PC-9 (cell line): Measurements from ENCODE around the gene CELSR2. TPM values are rescaled to one million over a fixed set of nuclear protein-coding genes. Genes with fewer than 3 reads are reported as not detected.
A peak's percentile ranks its signal among the peaks of the same experiment; 100 is the strongest.

Experiments used
- BruUV-seq: library from RNA; stranded (reverse); fragments of 400-500 nt; replicated peaks from 2 replicates; lab custom pipeline; 2021; lab: Mats Ljungman, UMichigan
- CTCF ChIA-PET: fragments of 300-600 bp; sonication (Branson Sonifier 250); formaldehyde crosslinking; loops from one replicate; lab custom pipeline; 2022; ENCODE audit warnings: antibody characterized with exemption; lab: Charles Lee
- POLR2A ChIA-PET: fragments of 300-600 bp; sonication (Branson Sonifier 250); formaldehyde crosslinking; loops from one replicate; lab custom pipeline; 2022; ENCODE audit warnings: antibody characterized with exemption; ENCODE audit not compliant: unreplicated experiment; lab: Charles Lee
- DNase-seq, 2 experiments: peaks; one replicate each; pipeline versions ENCODE4 v3.0.0 to v3.0.0-alpha.2; 2015 to 2022; ENCODE audit warnings: mixed read lengths in 1 of 2
- H2AFZ ChIP-seq: fragments of 200-600 bp; sonication (generic); 2 replicates; pipeline ENCODE4 v1.8.1; 2017; ENCODE audit warnings: antibody characterized with exemption
- H3F3A ChIP-seq: fragments of 200-600 bp; sonication (generic); 2 replicates; pipeline ENCODE4 v1.8.1; 2017; ENCODE audit warnings: antibody characterized with exemption, mild to moderate bottlenecking, low read depth; ENCODE audit not compliant: insufficient read depth
- H3K27ac ChIP-seq: fragments of 200-600 bp; sonication (generic); 2 replicates; pipeline ENCODE4 v1.6.1; 2016; ENCODE audit warnings: mixed run types
- H3K27me3 ChIP-seq: fragments of 200-600 bp; sonication (generic); 2 replicates; pipeline ENCODE4 v1.6.1; 2016; ENCODE audit warnings: low read depth, mixed run types; ENCODE audit not compliant: insufficient read depth
- H3K36me3 ChIP-seq: fragments of 200-600 bp; sonication (generic); 2 replicates; pipeline ENCODE4 v1.6.1; 2016; ENCODE audit warnings: low read depth, mixed run types
- H3K4me1 ChIP-seq: fragments of 200-600 bp; sonication (generic); replicated peaks from 2 replicates; pipeline ENCODE4 v1.6.1; 2016; ENCODE audit warnings: mixed run types; ENCODE audit not compliant: insufficient read depth
- H3K4me2 ChIP-seq: fragments of 200-600 bp; sonication (generic); 2 replicates; pipeline ENCODE4 v1.6.1; 2017; ENCODE audit warnings: mixed run types
- H3K4me3 ChIP-seq: fragments of 200-600 bp; sonication (generic); 2 replicates; pipeline ENCODE4 v1.6.1; 2016; ENCODE audit warnings: mixed run types
- H3K79me2 ChIP-seq: fragments of 200-600 bp; sonication (generic); 2 replicates; pipeline ENCODE4 v1.6.1; 2017; ENCODE audit warnings: low read depth, mixed run types
- H3K9me2 ChIP-seq: fragments of 200-600 bp; sonication (generic); 2 replicates; pipeline ENCODE4 v1.8.1; 2017; ENCODE audit warnings: mild to moderate bottlenecking; ENCODE audit not compliant: insufficient read depth
- H3K9me3 ChIP-seq: fragments of 200-600 bp; sonication (generic); 2 replicates; pipeline ENCODE4 v1.8.1; 2016; ENCODE audit warnings: low read depth; ENCODE audit not compliant: insufficient read depth
- H4K20me1 ChIP-seq: fragments of 200-600 bp; sonication (generic); 2 replicates; pipeline ENCODE4 v1.8.1; 2017; ENCODE audit not compliant: insufficient read depth
- CTCF ChIP-seq: fragments of 200-600 bp; sonication (generic); conservative IDR thresholded peaks from 2 replicates; pipeline ENCODE4 v1.6.1; 2017; ENCODE audit warnings: mixed run types, antibody characterized with exemption, mild to moderate bottlenecking, moderate library complexity
- EZH2 ChIP-seq: fragments of 200-600 bp; sonication (generic); IDR thresholded peaks from 2 replicates; pipeline ENCODE4 v1.8.0; 2017; ENCODE audit warnings: antibody characterized with exemption, low read depth
- intact Hi-C: fragments of 100-400 bp; cut with micrococcal nuclease; formaldehyde crosslinking; loops from one replicate; pipeline ENCODE4 v1.10.0; 2022; ENCODE audit not compliant: unreplicated experiment
- total RNA-seq: library from RNA; stranded (reverse); gene quantifications from 2 replicates; pipeline ENCODE4 v1.2.3, GENCODE V29; 2021

CELSR2 gene
- total RNA-seq, 1 experiment from 2014 or later: 19.5 TPM

GRCh38 chr1:109257682-109258421 is 8.5 kb downstream of the CELSR2 start:
- TF ChIP-seq EZH2: no peak
- no peak for TF ChIP-seq CTCF
- no peaks in the 10 kb centered on the region for H4K20me1 ChIP-seq
- no peak overlapping the region for H2AFZ ChIP-seq
- H3K4me3 ChIP-seq: no peak overlapping the region
- no peaks in the 10 kb centered on the region for H3K79me2 ChIP-seq
- CTCF ChIA-PET: interaction anchor here (0.6 kb wide), 1 partner anchor 17 kb away, joined by 3 read pairs; no protein-coding TSS in a partner anchor
- POLR2A ChIA-PET: interaction anchor here (0.6 kb wide), 1 partner anchor 8 kb away, joined by 3 read pairs; the partner anchor contains the start of gene CELSR2
- peak overlapping the region; percentile 5; the same call in 1 of the 2 replicates for H3K27ac ChIP-seq
- no TSS peak for BruUV-seq
- peaks cover 38% of the 10 kb centered on the region for H3K4me1 ChIP-seq
- DNase-seq: no peak
- H3K9me3 ChIP-seq: no peaks in the 10 kb centered on the region
- H3F3A ChIP-seq: peaks cover 15% of the 10 kb centered on the region
- intact Hi-C loops: no loop called here
- H3K4me2 ChIP-seq: peak overlapping the region; percentile 32
- H3K36me3 ChIP-seq: no peaks in the 10 kb centered on the region
- H3K9me2 ChIP-seq: no peaks in the 10 kb centered on the region
- H3K27me3 ChIP-seq: no peaks in the 10 kb centered on the region

GRCh38 chr1:109258481-109259466 is 9.4 kb downstream of the CELSR2 start:
- H4K20me1 ChIP-seq: no peaks in the 10 kb centered on the region
- peaks cover 15% of the 10 kb centered on the region for H3F3A ChIP-seq
- intact Hi-C loops: no loop called here
- no peak for DNase-seq
- no peaks in the 10 kb centered on the region for H3K9me3 ChIP-seq
- H3K79me2 ChIP-seq: no peaks in the 10 kb centered on the region
- ChIA-PET CTCF (interaction anchor here (0.6 to 1.5 kb wide), 3 partner anchors 109 to 190 kb away, joined by 3 to 5 read pairs (median 5); no protein-coding TSS in a partner anchor), POLR2A (no interaction called here)
- H3K36me3 ChIP-seq: no peaks in the 10 kb centered on the region
- H3K4me2 ChIP-seq: no peak overlapping the region
- no peak for TF ChIP-seq CTCF
- no peak for TF ChIP-seq EZH2
- H2AFZ ChIP-seq: no peak overlapping the region
- no peaks in the 10 kb centered on the region for H3K27me3 ChIP-seq
- H3K4me1 ChIP-seq: peaks cover 36% of the 10 kb centered on the region
- no TSS peak for BruUV-seq
- no peak overlapping the region for H3K4me3 ChIP-seq
- H3K27ac ChIP-seq: no peak overlapping the region
- H3K9me2 ChIP-seq: no peaks in the 10 kb centered on the region
